Calu3 (cell line): ENCODE data around the gene PDE9A. TPM values are rescaled to one million over a fixed set of nuclear protein-coding genes. Genes with fewer than 3 reads are reported as not detected.

Experiments used
- BruUV-seq: library from RNA; stranded (reverse); fragments of 400-500 nt; replicated peaks from 2 replicates; lab custom pipeline; 2021; lab: Mats Ljungman, UMichigan
- CTCF ChIA-PET: fragments of 300-600 bp; sonication (Branson Sonifier 250); formaldehyde crosslinking; loops from one replicate; lab custom pipeline; 2022; ENCODE audit warnings: antibody characterized with exemption; lab: Charles Lee
- DNase-seq: peaks from one replicate; pipeline ENCODE4 v3.0.0; 2022
- H3K27ac Mint-ChIP-seq: one replicate; pipeline ENCODE4 v1.8.0; 2022; ENCODE audit warnings: mixed read lengths; ENCODE audit not compliant: unreplicated experiment
- H3K27me3 Mint-ChIP-seq: one replicate; pipeline ENCODE4 v1.8.0; 2022; ENCODE audit warnings: mixed read lengths; ENCODE audit not compliant: unreplicated experiment
- H3K36me3 Mint-ChIP-seq: one replicate; pipeline ENCODE4 v1.8.0; 2022; ENCODE audit warnings: mild to moderate bottlenecking, moderate library complexity, mixed read lengths; ENCODE audit not compliant: insufficient read depth, unreplicated experiment
- H3K4me1 Mint-ChIP-seq: one replicate; pipeline ENCODE4 v1.8.0; 2022; ENCODE audit warnings: mild to moderate bottlenecking, low read depth, mixed read lengths; ENCODE audit not compliant: unreplicated experiment
- H3K4me3 Mint-ChIP-seq: one replicate; pipeline ENCODE4 v1.8.0; 2022; ENCODE audit warnings: mild to moderate bottlenecking, low read depth, moderate library complexity, mixed read lengths; ENCODE audit not compliant: unreplicated experiment
- H3K9me3 Mint-ChIP-seq: one replicate; pipeline ENCODE4 v1.8.0; 2022; ENCODE audit warnings: low read depth, mixed read lengths; ENCODE audit not compliant: unreplicated experiment
- intact Hi-C: fragments of 100-400 bp; cut with micrococcal nuclease; formaldehyde crosslinking; loops from one replicate; pipeline ENCODE4 v1.10.0; 2022; ENCODE audit not compliant: unreplicated experiment
- total RNA-seq: library from RNA; stranded (reverse); gene quantifications from 2 replicates; pipeline ENCODE4 v1.2.3, GENCODE V29; 2022
- TF ChIP-seq, protein P1 (sequence below): fragments of 200-600 bp; IDR thresholded peaks from one replicate; pipeline ENCODE4 v1.8.0; 2022; ENCODE audit warnings: antibody characterized with exemption; ENCODE audit not compliant: unreplicated experiment

The PDE9A gene
- total RNA-seq, 1 experiment from 2014 or later: 10.9 TPM

DNA sequence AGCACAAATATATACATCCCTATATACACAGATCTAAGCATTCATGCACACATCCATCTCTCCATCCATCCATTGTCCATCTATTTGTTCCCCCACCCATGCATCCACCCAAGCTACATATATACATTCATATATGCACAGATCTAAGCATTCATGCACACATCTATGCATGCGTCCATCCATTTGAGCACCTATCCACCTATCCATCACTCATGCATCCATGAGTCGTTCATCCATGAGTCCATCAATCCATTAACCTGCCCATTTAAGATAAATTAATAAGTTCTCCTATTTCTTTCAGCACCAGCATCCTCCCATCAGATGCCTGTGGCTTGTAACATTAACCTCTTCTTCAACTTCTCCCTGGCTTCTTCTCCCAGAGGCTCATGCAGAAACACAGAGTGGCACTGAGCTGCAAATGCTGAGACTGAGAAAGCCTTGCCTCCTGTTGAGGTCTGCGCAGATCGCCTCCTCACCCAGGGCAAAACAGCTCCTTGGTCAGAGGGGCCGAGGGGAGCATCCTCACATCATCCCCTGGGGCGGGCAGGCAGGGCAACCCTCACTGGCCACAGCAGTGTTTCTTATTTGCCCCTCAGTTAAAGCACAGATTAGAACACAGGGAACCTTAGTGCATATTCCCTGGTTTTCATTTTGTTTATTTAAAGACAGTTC lies 17.4 kb upstream of the PDE9A start:
- Mint-ChIP-seq H3K27me3 (no peaks in the 10 kb centered on the region), H3K36me3 (no peaks in the 10 kb centered on the region), H3K9me3 (no peaks in the 10 kb centered on the region), H3K4me3 (no peak overlapping the region), H3K4me1 (peaks cover 8% of the 10 kb centered on the region), H3K27ac (no peak overlapping the region)
- TF ChIP-seq, protein P1, sequence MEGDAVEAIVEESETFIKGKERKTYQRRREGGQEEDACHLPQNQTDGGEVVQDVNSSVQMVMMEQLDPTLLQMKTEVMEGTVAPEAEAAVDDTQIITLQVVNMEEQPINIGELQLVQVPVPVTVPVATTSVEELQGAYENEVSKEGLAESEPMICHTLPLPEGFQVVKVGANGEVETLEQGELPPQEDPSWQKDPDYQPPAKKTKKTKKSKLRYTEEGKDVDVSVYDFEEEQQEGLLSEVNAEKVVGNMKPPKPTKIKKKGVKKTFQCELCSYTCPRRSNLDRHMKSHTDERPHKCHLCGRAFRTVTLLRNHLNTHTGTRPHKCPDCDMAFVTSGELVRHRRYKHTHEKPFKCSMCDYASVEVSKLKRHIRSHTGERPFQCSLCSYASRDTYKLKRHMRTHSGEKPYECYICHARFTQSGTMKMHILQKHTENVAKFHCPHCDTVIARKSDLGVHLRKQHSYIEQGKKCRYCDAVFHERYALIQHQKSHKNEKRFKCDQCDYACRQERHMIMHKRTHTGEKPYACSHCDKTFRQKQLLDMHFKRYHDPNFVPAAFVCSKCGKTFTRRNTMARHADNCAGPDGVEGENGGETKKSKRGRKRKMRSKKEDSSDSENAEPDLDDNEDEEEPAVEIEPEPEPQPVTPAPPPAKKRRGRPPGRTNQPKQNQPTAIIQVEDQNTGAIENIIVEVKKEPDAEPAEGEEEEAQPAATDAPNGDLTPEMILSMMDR: no peak
- DNase-seq: no peak
- CTCF ChIA-PET: no interaction called here
- intact Hi-C loops: no loop called here
- BruUV-seq: no TSS peak

- CTCF ChIA-PET: no interaction called here
- intact Hi-C loops: no loop called here
- TF ChIP-seq, protein P1: no peak
- no TSS peak for BruUV-seq
- Mint-ChIP-seq H3K4me3 (no peak overlapping the region), H3K9me3 (no peaks in the 10 kb centered on the region), H3K4me1 (peaks cover 8% of the 10 kb centered on the region), H3K36me3 (no peaks in the 10 kb centered on the region), H3K27me3 (peaks cover 3% of the 10 kb centered on the region), H3K27ac (no peak overlapping the region)
- no peak for DNase-seq
These were observed 16.7 kb upstream of the PDE9A start for GRCh38 chr21:42636520-42637266.

GRCh38 chr21:42637267-42638041 lies 16.0 kb upstream of the PDE9A start:
- intact Hi-C loops: no loop called here

DNA sequence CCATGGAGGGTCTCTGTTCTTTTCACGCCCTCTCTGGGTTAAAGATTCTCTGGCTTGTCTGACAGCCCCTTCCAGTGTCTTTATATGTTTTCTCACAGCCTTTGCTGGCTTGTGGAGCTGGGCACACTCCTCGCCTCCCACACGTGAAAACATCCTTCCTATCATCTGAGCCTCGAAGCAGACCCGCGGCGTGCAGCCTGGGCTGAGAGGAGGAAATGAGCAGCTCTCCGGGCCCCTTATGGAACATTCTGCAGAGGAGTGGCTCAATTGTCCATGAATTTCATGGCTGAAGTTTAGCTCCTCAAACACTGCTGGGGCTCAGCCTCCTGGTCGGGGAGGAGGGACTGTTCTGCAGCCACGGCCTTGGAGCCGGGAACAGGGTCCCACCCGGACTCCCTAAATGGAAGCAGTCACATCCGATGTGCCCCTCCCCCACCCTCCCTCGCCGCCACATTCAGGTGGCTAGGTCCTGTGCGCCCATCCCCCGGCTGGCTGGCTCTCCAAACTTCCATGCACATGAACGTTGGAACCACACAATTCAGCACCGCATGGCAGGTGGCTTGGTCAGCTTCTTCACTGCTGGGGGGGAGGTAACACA lies 15.1 kb upstream of the PDE9A start:
- H3K36me3 Mint-ChIP-seq: no peaks in the 10 kb centered on the region
- H3K27ac Mint-ChIP-seq: no peak overlapping the region
- H3K9me3 Mint-ChIP-seq: no peaks in the 10 kb centered on the region
- TF ChIP-seq, protein P1: no peak
- CTCF ChIA-PET: no interaction called here
- DNase-seq: no peak
- no TSS peak for BruUV-seq
- peaks cover 8% of the 10 kb centered on the region for H3K4me1 Mint-ChIP-seq
- H3K4me3 Mint-ChIP-seq: no peak overlapping the region
- H3K27me3 Mint-ChIP-seq: peaks cover 15% of the 10 kb centered on the region
- intact Hi-C loops: no loop called here

More at GRCh38 chr21:42637267-42638041, 16.0 kb upstream of the PDE9A start:
- Mint-ChIP-seq H3K4me1 (peaks cover 8% of the 10 kb centered on the region), H3K4me3 (no peak overlapping the region), H3K27ac (no peak overlapping the region), H3K27me3 (peaks cover 11% of the 10 kb centered on the region), H3K9me3 (no peaks in the 10 kb centered on the region), H3K36me3 (no peaks in the 10 kb centered on the region)
- TF ChIP-seq, protein P1: no peak
- no peak for DNase-seq
- CTCF ChIA-PET: no interaction called here
- BruUV-seq: no TSS peak
